GM15510 (cell line): ENCODE data around the gene OR2H1.

Source experiments
- POLR2A ChIP-seq: IDR thresholded peaks from 3 replicates; pipeline ENCODE4 v1.6.1; 2011; ENCODE audit warnings: borderline replicate concordance; ENCODE audit not compliant: insufficient read length; ENCODE audit errors: extremely low read depth

OR2H1 gene

DNA sequence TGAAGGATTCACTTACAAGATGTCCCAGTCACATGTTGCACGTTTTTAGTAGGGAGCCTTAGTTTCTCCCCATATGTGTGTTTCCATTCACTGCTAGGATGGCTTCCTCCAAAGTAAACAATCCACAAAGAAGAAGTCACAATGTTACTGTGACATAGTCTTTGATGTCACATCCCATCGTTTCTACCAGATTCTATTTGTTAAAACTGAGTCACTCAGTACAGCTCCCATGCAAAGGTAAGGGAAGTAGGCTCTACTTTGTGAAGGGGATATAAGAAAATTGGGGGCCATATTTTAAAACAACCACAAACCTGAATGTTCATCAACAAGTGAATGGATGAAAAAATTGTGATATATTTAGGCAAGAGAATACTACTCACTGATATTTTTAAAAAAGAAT is at the start of gene OR2H1, which contains the start of gene OR11A1:
Gene OR2H1, plus strand, starts transcription at position 185 of the 400 bp plus-strand sequence. CDS start 4,615 bp downstream, outside the sequence.
Gene OR11A1, minus strand, starts transcription at position 101 of the 400 bp plus-strand sequence. CDS start 29,430 bp downstream, outside the sequence.
- no peak for TF ChIP-seq POLR2A

DNA sequence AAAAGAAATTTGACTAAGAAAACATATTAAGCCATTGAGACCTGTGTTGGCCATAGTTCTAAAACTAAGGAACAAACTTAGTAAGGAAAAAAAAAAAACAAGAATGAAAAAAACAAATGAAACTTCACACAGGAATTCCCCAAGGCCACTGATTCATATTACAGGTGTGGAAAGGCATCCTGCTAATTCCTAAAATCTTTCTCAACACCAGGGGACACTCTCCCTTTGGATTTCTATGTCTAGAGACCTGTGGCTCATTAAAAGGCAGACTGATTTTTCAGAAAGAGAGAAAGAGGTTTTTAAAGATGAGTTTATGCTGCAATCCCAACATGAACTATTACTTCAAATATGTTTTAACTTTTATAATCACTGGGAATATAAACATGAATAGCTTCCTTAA is 42.4 kb upstream of the OR2H1 start, which contains the start of gene OR12D1:
Gene OR12D1, plus strand, starts transcription at position 341 of the 400 bp plus-strand sequence.
- TF ChIP-seq POLR2A, result no peak

DNA sequence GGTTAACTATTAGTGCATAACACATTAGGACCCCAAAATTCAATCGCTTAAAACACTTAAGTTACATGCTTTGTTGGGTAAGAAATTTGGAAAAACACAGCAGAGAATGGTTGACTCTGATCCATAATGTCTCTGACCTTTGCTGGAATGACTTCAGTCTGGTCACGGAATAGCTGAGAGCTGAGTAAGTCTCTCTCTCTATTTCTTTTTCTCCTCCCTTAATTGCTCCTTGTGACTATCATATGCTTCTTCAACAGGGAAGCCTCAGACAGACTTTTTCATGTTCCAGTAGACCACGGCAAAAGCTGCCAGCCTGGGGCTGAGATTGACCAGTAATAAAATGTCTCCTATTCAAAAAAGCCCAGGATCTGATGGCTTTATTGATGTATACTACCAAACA is 37.4 kb upstream of the OR2H1 start:
- no peak for TF ChIP-seq POLR2A

DNA sequence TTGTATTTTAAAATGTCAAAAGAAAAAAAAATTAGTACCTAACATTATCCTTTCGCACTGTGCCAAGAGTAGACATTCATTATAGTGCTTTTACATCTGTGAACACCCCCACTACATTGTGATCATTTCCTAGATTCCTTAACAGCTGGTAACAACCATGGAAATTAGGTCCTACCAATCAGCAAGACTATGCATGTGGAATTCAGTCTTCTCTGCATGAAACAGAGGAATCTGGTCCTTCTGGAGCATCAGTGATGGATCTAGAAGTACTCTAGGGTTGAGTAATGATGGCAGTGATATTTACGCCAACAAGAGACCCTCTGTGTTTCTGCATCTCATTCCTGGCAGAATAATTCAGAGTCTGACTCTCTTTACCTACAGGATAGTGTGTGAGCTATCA is 32.8 kb upstream of the OR2H1 start:
- no peak for TF ChIP-seq POLR2A

DNA sequence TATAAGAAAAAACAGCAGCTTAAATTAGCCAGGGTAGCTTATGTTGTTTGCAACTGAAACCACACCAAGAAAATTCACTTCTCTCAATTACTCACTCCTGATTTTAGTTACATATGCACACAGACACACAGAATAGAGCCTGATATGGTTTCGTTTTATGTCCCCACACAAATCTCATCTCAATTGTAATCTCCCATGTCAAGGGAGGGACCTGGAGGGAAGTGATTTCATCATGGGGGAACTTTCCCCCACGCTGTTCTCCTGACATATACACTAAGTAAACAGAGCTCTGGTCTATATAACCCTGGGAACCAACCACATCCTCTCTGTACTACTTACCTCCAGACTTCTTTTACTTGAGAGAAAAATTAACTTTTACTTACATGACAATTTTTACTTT is 32.4 kb upstream of the OR2H1 start:
- no peak for TF ChIP-seq POLR2A

DNA sequence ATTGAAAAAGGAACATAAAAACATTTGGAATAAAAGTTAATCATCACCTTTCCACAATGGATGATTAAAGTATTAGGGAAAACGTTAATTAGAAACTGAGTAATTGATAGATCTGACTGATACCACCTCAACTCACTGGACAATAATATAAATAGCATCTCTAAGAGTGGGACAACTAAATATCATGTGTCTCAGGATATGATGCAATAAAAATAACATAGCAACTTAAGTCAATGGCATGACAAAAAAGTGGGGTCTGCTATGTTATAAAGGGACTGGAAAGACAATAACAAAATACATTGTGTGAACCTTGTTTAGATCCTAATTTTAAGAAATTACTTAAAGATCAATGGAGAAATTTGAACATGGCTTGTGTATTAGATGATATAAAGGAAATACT is 31.9 kb upstream of the OR2H1 start:
- TF ChIP-seq POLR2A, result no peak

DNA sequence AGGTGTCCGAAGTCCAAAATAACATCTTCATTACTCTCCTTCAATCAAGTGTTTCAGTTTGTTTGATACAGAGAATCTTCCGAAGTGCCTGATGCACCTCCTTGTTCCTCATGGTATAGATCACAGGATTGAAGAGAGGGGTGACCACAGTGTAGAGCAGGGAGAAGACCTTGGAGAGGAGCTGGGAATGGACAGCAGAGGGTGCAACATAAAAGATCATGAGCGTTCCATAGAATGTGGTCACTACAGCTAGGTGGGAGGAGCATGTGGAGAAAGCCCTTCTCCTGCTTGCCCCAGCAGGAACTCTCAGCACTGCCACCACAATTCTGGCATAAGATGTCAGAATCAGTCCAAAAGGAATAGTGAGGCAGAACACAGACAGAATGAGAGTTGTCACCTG is 30.3 kb upstream of the OR2H1 start:
- TF ChIP-seq POLR2A, result no peak

DNA sequence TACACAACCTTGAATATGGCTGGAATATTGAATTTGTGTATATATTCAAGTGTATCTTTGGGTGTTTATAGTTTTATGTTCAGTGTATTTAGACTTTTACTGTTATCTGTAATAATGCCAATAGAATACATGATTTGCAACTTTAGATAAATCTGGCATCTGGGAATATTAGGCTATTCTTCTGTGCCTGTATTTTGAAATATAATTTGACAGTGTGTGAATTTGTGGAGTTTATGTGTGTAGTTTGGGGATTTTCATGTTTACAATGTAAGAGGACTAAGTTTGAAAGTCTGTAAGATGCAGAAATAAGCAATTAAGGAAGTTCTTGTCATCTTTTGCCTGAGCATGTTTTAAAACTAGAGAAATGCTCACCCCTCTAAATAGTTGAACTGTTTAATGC is 17.9 kb upstream of the OR2H1 start, which contains the start of gene OR10C1:
Gene OR10C1, plus strand, starts transcription at position 301 of the 400 bp plus-strand sequence. CDS start 710 bp downstream, outside the sequence.
- no peak for TF ChIP-seq POLR2A

DNA sequence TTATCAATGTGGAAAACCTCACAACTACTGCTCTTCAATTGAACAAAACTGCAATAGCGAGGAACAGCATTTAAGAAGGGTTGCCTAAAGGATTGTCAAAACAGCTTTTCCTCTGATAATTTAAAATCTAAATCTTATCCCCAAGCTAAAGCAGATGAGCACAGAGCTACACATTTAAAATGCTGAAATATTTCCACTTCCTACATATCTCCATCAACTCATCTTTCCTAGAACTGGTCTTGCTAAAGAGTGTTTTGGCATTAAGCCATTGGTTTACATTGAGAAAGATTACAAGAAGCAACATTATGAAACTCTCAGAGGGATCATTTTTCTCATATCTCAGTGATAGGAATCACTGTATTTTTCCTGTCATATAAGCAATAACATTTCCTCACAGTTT is 14.2 kb upstream of the OR2H1 start:
- TF ChIP-seq POLR2A, result no peak

DNA sequence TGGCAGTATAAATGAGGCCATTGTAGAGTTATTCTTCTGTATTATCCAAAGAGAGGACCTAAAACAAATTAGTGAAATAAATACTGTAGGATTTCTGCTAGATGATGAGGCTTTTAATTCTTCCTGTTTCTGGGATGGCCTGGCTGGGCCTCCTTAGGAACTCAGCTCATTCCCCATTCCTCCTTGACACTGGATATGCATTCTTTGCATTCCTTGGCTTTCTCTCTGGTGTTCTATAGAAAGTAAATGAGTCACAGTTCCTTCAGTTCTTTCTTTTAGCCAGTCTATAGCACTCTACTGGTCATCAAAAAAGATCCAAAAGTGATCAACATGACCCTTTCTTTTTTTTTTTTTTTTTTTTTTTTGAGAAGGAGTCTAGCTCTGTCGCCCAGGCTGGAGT is 9.3 kb upstream of the OR2H1 start:
- no peak for TF ChIP-seq POLR2A

DNA sequence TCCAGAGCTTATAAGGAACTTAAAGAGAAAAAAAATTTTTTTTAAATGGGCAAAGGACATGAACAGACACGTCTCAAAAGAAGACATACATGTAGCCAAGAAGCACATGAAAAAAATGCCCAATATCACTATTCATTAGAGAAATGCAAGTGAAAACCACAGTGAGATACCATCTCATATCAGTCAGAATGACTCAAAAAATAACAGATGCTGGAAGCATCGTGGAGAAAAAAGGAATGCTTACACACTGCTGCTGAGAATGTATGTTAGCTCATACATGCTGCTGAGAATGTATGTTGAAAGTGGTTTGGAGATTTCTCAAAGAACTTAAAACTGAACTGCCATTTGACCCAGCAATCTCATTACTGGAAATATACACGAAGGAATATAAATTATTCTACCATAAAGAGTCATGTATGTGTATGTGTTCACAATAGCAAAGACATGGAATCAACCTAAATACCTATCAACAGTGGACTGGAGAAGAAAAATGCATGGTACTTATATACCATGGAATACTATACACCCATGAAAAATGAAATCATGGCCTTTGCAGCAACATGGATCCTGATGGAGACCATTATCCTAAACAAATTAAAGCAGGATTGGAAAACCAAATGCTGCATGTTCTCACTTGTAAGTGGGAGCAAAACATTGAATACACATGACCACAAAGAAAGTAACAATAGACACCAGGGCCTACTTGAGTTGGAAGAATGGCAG is 5.3 kb upstream of the OR2H1 start:
- TF ChIP-seq POLR2A, result no peak

DNA sequence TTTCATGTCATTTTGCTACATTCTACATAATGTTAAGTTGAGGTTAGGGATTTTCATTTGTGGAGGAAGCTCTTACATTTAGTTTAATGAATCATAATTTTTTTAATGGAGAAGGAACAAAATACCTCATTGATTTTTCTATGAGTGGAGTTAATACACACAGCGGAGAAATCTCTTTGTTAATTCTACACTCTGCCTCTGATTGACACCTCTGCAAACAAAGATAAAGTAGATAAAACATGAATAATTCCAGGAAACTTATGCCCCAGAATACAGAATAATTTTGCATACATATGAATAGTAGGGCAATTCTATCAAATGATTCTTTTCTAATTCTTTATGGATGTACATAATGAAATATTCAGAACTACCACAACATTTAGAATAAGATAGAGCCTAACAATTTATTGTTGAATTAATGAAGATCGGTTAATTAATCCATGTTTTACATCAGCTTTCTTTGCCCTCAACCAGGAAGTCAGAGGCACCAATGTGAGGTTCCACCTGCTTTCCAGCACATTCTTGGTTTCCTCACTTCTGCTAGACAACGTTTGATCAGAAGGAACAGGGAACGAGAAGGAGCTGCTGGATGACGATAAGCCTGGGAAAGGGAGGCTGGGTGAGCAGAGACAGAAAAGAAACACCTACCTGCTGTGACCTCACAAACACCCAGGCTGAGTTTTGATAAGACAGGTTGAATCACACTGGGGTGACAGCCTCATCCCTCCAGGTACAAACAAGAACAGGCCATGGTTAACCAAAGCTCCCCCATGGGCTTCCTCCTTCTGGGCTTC is 4.3 kb downstream of the OR2H1 start:
- TF ChIP-seq POLR2A, result no peak

DNA sequence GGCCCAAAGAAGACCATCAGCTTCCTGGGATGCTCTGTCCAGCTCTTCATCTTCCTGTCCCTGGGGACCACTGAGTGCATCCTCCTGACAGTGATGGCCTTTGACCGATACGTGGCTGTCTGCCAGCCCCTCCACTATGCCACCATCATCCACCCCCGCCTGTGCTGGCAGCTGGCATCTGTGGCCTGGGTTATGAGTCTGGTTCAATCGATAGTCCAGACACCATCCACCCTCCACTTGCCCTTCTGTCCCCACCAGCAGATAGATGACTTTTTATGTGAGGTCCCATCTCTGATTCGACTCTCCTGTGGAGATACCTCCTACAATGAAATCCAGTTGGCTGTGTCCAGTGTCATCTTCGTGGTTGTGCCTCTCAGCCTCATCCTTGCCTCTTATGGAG is 5.1 kb downstream of the OR2H1 start:
- no peak for TF ChIP-seq POLR2A

DNA sequence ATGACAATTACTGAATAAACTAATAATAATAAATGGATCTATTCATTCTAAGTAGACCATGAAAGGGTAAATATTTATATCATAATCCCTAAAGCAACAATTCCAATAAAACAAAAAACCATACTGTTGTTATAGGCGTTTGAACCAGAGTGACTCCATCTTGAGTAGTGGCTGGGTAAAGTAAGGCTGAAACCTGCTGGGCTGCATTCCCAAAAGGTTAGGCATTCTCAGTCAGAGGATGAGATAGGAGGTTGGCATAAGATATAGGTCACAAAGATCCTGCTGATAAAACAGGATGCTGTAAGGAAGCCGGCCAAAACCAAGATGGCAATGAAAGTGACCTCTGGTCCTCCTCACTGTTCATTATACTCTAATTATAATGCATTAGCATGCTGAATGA is 8.3 kb downstream of the OR2H1 start:
- TF ChIP-seq POLR2A, result no peak

DNA sequence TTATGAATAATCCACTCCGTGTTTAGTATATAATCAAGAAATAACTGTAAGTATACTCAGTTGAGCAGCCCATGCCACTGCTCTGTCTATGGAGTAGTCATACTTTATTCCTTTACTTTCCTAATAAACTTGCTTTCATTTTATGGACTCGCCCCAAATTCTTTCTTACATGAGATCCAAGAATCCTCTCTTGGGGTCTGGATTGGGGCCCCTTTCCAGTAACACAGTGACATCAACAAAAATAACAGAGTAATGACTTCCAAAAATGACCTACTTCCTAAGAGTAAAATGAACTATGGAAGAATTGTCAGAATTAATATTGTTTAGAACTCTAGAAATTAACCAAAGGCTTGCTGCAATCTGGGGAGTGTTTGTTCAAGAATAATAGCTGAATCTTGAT is 8.8 kb downstream of the OR2H1 start:
- TF ChIP-seq POLR2A, result no peak
